HEK293T (cell line): Measurements from ENCODE around the gene DOC2A.
"Not testable (repeated sequence)": the region's sequence is repeated elsewhere in the genome, so short reads cannot be mapped to it uniquely, and the experiment has no call there.

Source experiments
- NFRKB ChIP-seq: fragments of 450-650 bp; IDR thresholded peaks from 2 replicates; pipeline ENCODE4 v1.6.1; 2016; ENCODE audit warnings: mild to moderate bottlenecking, moderate library complexity
- ZNF384 ChIP-seq: fragments of 450-650 bp; IDR thresholded peaks from 2 replicates; pipeline ENCODE4 v1.6.1; 2016

DNA sequence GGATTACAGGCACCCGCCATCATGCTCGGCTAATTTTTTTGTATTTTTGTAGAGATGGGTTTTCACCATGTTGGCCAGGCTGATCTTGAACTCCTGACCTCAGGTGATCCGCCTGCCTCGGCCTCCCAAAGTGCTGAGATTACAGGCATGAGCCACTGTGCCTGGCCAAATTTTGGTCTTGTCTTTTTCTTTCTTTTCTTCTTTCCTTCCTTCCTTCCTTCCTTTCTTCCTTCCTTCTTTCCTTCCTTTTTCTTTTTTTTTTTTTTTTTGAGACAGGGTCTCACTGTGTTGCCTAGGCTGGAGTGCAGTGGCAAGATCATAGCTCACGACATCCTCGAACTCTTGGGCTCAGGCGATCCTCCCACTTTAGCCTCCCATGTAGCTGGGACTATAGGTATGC, 4.6 kb upstream of the DOC2A start:
- not testable (repeated sequence) for TF ChIP-seq ZNF384, NFRKB
